Measurements from ENCODE around the gene ESYT3.
A peak's percentile ranks its signal among the peaks of the same experiment; 100 is the strongest.

Gene ESYT3

DNA sequence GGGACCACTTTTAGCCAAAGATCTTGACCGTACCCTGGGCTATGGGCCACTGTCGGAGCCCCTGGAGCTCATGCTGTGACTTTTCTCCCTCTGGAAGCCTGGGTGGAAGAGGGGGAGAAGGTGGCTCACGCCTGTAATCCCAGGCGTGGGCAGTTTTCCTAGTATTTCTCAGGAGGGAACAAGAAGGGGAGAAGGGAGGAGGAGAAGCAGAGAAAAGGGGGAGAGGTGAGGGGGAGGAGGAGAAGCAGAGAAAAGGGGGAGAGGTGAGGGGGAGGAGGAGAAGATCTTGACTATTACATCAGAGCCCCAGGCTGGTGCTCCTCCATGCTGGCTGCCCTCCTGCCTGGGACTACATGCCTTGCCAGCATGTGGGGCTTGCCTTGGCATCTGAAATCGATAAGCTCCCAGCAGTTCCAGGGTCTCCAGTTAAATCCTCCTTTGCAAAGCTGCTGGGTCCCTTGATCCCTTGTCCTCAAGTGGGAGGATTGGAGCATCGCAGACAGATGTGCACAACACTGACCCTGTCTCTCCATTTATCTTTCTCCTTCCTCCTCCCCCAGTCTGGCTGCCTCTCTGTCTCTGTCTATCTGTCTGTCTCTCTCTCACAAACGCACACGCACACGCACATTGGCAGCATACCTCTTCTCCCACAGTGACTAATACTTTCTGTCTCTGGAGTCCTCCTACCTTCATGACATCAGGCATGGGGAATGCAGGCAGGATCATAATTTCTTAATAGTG is 44.4 kb upstream of the ESYT3 start (continued):
- TF ChIP-seq ZNF274 (IDR thresholded peaks at IDR 0.05; ENCODE audit: low read length) (no peak), ZNF274 (tag by site-specific recombination; IDR thresholded peaks at IDR 0.05; ENCODE audit: borderline replicate concordance) (no peak), ZNF510 (tag by site-specific recombination; IDR thresholded peaks at IDR 0.05; ENCODE audit: insufficient replicate concordance) (no peak), PRDM6 (tag by site-specific recombination; IDR thresholded peaks at IDR 0.05) (no peak), ZNF148 (tag by site-specific recombination; IDR thresholded peaks at IDR 0.05; ENCODE audit: borderline replicate concordance) (no peak), ZNF146 (tag by site-specific recombination; IDR thresholded peaks at IDR 0.05) (no peak), ZNF558 (tag by site-specific recombination; IDR thresholded peaks at IDR 0.05) (no peak), SETDB1 (IDR thresholded peaks at IDR 0.05; ENCODE audit: insufficient read length, low read length) (no peak), ZIC2 (tag by site-specific recombination; IDR thresholded peaks at IDR 0.05) (peak; percentile 74), ZNF221 (tag by site-specific recombination; IDR thresholded peaks at IDR 0.05; ENCODE audit: borderline replicate concordance) (no peak), MZF1 (tag by site-specific recombination; IDR thresholded peaks at IDR 0.05; ENCODE audit: borderline replicate concordance) (no peak), PRDM1 (tag by site-specific recombination; IDR thresholded peaks at IDR 0.05) (peak; percentile 69; the same call in 1 of the 2 replicates), HOXD13 (CRISPR knock-in tag; IDR thresholded peaks at IDR 0.05; ENCODE audit: borderline replicate concordance) (no peak), ZBTB8A (tag by site-specific recombination; IDR thresholded peaks at IDR 0.05) (no peak), KLF10 (tag by site-specific recombination; IDR thresholded peaks at IDR 0.05) (no peak), ZNF426 (tag by site-specific recombination; IDR thresholded peaks at IDR 0.05) (no peak), ZFHX2 (tag by site-specific recombination; conservative IDR thresholded peaks at IDR 0.05) (peak; percentile 82), KLF7 (tag by site-specific recombination; IDR thresholded peaks at IDR 0.05; ENCODE audit: borderline replicate concordance) (no peak), SCRT1 (tag by site-specific recombination; IDR thresholded peaks at IDR 0.05; ENCODE audit: borderline replicate concordance) (no peak), ZBTB21 (tag by site-specific recombination; IDR thresholded peaks at IDR 0.05) (no peak), ZBTB17 (tag by site-specific recombination; IDR thresholded peaks at IDR 0.05) (peak; percentile 38; the same call in 1 of the 2 replicates), ZNF843 (tag by site-specific recombination; IDR thresholded peaks at IDR 0.05) (0 out of 2 replicates have a peak, but pooled peaks have one; percentile 14), ZNF398 (tag by site-specific recombination; IDR thresholded peaks at IDR 0.05) (peak; percentile 76)
- TF ChIP-seq, protein P1, sequence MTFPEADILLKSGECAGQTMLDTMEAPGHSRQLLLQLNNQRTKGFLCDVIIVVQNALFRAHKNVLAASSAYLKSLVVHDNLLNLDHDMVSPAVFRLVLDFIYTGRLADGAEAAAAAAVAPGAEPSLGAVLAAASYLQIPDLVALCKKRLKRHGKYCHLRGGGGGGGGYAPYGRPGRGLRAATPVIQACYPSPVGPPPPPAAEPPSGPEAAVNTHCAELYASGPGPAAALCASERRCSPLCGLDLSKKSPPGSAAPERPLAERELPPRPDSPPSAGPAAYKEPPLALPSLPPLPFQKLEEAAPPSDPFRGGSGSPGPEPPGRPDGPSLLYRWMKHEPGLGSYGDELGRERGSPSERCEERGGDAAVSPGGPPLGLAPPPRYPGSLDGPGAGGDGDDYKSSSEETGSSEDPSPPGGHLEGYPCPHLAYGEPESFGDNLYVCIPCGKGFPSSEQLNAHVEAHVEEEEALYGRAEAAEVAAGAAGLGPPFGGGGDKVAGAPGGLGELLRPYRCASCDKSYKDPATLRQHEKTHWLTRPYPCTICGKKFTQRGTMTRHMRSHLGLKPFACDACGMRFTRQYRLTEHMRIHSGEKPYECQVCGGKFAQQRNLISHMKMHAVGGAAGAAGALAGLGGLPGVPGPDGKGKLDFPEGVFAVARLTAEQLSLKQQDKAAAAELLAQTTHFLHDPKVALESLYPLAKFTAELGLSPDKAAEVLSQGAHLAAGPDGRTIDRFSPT (tag by site-specific recombination; IDR thresholded peaks at IDR 0.05): peak; percentile 83
